Measurements from ENCODE around the gene LRRC23. TPM values are rescaled to one million over a fixed set of nuclear protein-coding genes. Genes with fewer than 3 reads are reported as not detected.
"Not testable (repeated sequence)": the region's sequence is repeated elsewhere in the genome, so short reads cannot be mapped to it uniquely, and the experiment has no call there.

LRRC23 gene
- total and polyA plus RNA-seq, 2 donors (not counting 1 experiment from before 2014, with no cell fraction given), result 5.3 to 14.4 TPM

DNA sequence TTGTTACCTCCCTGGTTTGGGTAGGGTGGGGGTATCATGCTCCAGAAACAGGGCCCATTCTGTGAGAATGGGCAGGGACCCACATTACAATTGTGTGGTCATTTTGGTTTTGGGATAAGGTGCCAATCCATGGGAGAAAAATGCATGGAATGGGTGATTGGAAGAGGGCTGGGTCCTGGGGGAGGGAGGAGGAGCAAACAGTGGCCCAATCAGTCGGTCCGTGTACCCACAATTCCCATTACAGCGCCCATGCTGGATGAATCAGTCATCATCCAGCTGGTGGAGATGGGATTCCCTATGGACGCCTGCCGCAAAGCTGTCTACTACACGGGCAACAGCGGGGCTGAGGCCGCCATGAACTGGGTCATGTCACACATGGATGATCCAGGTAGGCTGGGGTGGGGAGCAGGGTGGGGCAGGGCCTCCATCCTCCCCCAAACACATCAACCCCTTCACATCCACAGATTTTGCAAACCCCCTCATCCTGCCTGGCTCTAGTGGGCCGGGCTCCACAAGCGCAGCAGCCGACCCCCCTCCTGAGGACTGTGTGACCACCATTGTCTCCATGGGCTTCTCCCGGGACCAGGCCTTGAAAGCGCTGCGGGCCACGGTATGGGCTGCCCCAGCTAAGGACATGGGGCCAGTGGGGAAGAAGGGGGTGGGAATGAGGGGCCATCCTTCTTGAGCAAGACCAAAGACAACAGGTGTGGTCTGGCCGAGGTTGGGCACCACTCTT lies 40.9 kb upstream of the LRRC23 start:
- H3K27ac Mint-ChIP-seq, result no peak overlapping the region
- CTCF ChIA-PET, result interaction anchor here (0.6 to 1.5 kb wide), 2 partner anchors 9 to 163 kb away, joined by 3 to 4 read pairs; partner anchors contain the start of gene SPSB2

DNA sequence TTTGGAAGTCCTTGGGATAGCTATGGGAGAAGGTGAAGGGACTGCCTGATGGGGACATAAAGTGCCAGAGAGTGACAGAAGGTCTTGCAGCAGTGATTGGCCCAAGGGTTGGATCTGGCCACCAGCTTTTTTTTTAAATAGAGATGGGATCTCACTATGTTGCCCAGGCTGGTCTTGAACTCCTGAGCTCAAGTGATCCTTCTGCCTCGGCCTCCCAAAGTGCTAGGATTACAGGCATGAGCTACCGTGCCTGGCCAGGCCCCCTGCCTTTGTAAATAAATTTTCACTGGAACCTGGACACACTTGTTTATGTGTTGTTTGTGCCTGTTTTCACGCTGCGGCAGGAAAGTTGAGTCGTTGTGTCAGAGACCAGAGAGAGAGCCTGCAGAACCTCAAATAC lies 39.3 kb upstream of the LRRC23 start:
- H3K4me2 ChIP-seq (replicated peaks; ENCODE audit: low read depth, low read length, poor library complexity, severe bottlenecking); H3K9ac ChIP-seq (ENCODE audit: low read length); DNase-seq; H3K27ac ChIP-seq (ENCODE audit: low read length in 2 of 2); H3K27me3 ChIP-seq (replicated peaks in 1 of 4; ENCODE audit: control extremely low read depth in 1 of 4, control insufficient read depth in 3 of 4, insufficient read depth in 4 of 4, low read length in 3 of 4); ATAC-seq (ENCODE audit: low read depth); H3K9me3 ChIP-seq (ENCODE audit: control extremely low read depth in 1 of 3, control insufficient read depth in 2 of 3, insufficient read depth in 1 of 3, low read length in 2 of 3); H3K79me2 ChIP-seq (ENCODE audit: control insufficient read depth, insufficient read depth, low read length); intact Hi-C loops (cut with micrococcal nuclease); H2AFZ ChIP-seq (ENCODE audit: insufficient read depth, low read depth, low read length, poor library complexity, severe bottlenecking); H3K9me3 Mint-ChIP-seq (ENCODE audit: insufficient read depth); H3K27me3 Mint-ChIP-seq; H3K4me3 ChIP-seq (ENCODE audit: control extremely low read depth in 1 of 5, extremely low read depth in 1 of 5, insufficient read depth in 1 of 5, low read depth in 2 of 5, low read length in 4 of 5): not testable (repeated sequence)
- CTCF ChIA-PET, result interaction anchor here (1.1 to 11.8 kb wide), 4 partner anchors 8 to 79 kb away, joined by 3 to 136 read pairs (median 4); partner anchors contain the start of genes CDCA3, SPSB2 and USP5
- POLR2A ChIA-PET, result interaction anchor here (5.5 kb wide), 1 partner anchor 12 kb away, joined by 49 read pairs; the partner anchor contains the start of genes CDCA3 and USP5
- Mint-ChIP-seq H3K27ac (peak overlapping the region; percentile 50), H3K4me3 (peak overlapping the region; percentile 20), H3K4me1 (peaks cover 30% of the 10 kb centered on the region)
- WGBS (ENCODE audit: insufficient coverage), result 100% methylated on average over 2 of the region's 5 CpGs
- Histone ChIP-seq H4K20me1 (ENCODE audit: control insufficient read depth, insufficient read depth, low read length, poor library complexity, severe bottlenecking) (peaks cover 25% of the 10 kb centered on the region), H3K4me1 (ENCODE audit: control insufficient read depth in 2 of 2, insufficient read depth in 2 of 2, low read length in 2 of 2) (peaks cover 20 to 23% of the 10 kb centered on the region in 2 donors), H3K36me3 (replicated peaks in 1 of 2; ENCODE audit: control extremely low read depth in 1 of 2, control insufficient read depth in 1 of 2, extremely low read depth in 1 of 2, insufficient read depth in 2 of 2, low read length in 1 of 2) (peaks cover 0 to 45% of the 10 kb centered on the region in 2 experiments)

More for the DNA sequence above, 40.9 kb upstream of the LRRC23 start:
- H3K9me3 ChIP-seq (ENCODE audit: control extremely low read depth in 1 of 3, control insufficient read depth in 2 of 3, insufficient read depth in 1 of 3, low read length in 2 of 3), result no peaks in the 10 kb centered on the region
- ATAC-seq (ENCODE audit: low read depth), result no peak
- no peak overlapping the region for H3K4me2 ChIP-seq (replicated peaks; ENCODE audit: low read depth, low read length, poor library complexity, severe bottlenecking)
- WGBS (ENCODE audit: insufficient coverage), result 96% methylated on average over 11 of the region's 16 CpGs
- no peak overlapping the region for H3K4me3 Mint-ChIP-seq
- peaks cover 21% of the 10 kb centered on the region for H3K4me1 Mint-ChIP-seq
- no peak overlapping the region for H2AFZ ChIP-seq (ENCODE audit: insufficient read depth, low read depth, low read length, poor library complexity, severe bottlenecking)
- no peaks in the 10 kb centered on the region for H3K79me2 ChIP-seq (ENCODE audit: control insufficient read depth, insufficient read depth, low read length)
- no peaks in the 10 kb centered on the region for H3K27me3 ChIP-seq (replicated peaks in 1 of 4; ENCODE audit: control extremely low read depth in 1 of 4, control insufficient read depth in 3 of 4, insufficient read depth in 4 of 4, low read length in 3 of 4)
- H3K4me1 ChIP-seq (ENCODE audit: control insufficient read depth in 2 of 2, insufficient read depth in 2 of 2, low read length in 2 of 2), result peaks cover 11 to 14% of the 10 kb centered on the region in 2 donors
- H3K27ac ChIP-seq (ENCODE audit: low read length in 2 of 2), result no peak overlapping the region
- H3K9ac ChIP-seq (ENCODE audit: low read length), result no peak overlapping the region
- POLR2A ChIA-PET, result no interaction called here
- H3K4me3 ChIP-seq (ENCODE audit: control extremely low read depth in 1 of 5, extremely low read depth in 1 of 5, insufficient read depth in 1 of 5, low read depth in 2 of 5, low read length in 4 of 5), result no peak overlapping the region
- DNase-seq, result no peak
- peaks cover 9% of the 10 kb centered on the region for H4K20me1 ChIP-seq (ENCODE audit: control insufficient read depth, insufficient read depth, low read length, poor library complexity, severe bottlenecking)
- H3K36me3 ChIP-seq (replicated peaks in 1 of 2; ENCODE audit: control extremely low read depth in 1 of 2, control insufficient read depth in 1 of 2, extremely low read depth in 1 of 2, insufficient read depth in 2 of 2, low read length in 1 of 2), result peaks cover 0 to 48% of the 10 kb centered on the region in 2 experiments
- no peak for TF ChIP-seq EZH2 (IDR thresholded peaks at IDR 0.05; ENCODE audit: borderline replicate concordance, insufficient read depth, low read depth, low read length, poor library complexity, severe bottlenecking)
- TF ChIP-seq, protein P1, sequence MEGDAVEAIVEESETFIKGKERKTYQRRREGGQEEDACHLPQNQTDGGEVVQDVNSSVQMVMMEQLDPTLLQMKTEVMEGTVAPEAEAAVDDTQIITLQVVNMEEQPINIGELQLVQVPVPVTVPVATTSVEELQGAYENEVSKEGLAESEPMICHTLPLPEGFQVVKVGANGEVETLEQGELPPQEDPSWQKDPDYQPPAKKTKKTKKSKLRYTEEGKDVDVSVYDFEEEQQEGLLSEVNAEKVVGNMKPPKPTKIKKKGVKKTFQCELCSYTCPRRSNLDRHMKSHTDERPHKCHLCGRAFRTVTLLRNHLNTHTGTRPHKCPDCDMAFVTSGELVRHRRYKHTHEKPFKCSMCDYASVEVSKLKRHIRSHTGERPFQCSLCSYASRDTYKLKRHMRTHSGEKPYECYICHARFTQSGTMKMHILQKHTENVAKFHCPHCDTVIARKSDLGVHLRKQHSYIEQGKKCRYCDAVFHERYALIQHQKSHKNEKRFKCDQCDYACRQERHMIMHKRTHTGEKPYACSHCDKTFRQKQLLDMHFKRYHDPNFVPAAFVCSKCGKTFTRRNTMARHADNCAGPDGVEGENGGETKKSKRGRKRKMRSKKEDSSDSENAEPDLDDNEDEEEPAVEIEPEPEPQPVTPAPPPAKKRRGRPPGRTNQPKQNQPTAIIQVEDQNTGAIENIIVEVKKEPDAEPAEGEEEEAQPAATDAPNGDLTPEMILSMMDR (IDR thresholded peaks at IDR 0.05), result no peak
- H3K9me3 Mint-ChIP-seq (ENCODE audit: insufficient read depth), result no peaks in the 10 kb centered on the region
- intact Hi-C loops (cut with micrococcal nuclease), result no loop called here
- H3K27me3 Mint-ChIP-seq, result no peaks in the 10 kb centered on the region

Measured in B cell (primary cell).